Measurements from ENCODE around the gene SAA2. TPM values are rescaled to one million over a fixed set of nuclear protein-coding genes. Genes with fewer than 3 reads are reported as not detected.
"Not testable (repeated sequence)": the region's sequence is repeated elsewhere in the genome, so short reads cannot be mapped to it uniquely, and the experiment has no call there.

The SAA2 gene
- total RNA-seq, 1 donor from 2014 or later, result not detected

DNA sequence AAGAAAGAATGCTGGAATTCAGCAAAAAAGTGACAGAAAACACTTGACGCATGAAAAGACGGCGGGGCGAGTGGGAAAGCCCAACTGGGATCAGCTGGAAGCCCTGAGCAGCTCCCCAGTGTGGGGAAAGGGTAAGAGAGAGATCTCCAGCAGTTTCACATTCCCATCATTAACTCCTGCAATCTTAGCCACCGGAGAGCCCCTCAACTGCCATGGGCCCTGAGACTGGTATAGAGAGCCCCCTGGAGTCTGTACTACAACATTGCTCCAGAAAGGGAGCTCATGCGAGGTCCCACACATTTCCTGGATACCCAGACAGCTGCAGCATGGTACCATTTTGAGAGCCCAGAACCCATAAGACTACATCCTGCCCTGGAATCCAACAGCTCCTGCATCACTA, 44.7 kb downstream of the SAA2 start:
- no peaks in the 10 kb centered on the region for H3K4me1 Mint-ChIP-seq
- no peak overlapping the region for H3K27ac Mint-ChIP-seq
- H3K9me3 Mint-ChIP-seq, result peaks cover 5% of the 10 kb centered on the region
- TF ChIP-seq CTCF (IDR thresholded peaks at IDR 0.05; ENCODE audit: unreplicated experiment), result no peak
- peaks cover 45% of the 10 kb centered on the region for H3K27me3 Mint-ChIP-seq (ENCODE audit: low read depth)
- H3K36me3 Mint-ChIP-seq, result no peaks in the 10 kb centered on the region
- no peak overlapping the region for H3K4me3 Mint-ChIP-seq
- DNase-seq (ENCODE audit: low spot score in 2 of 2, unreplicated experiment in 2 of 2), result no peak

- not testable (repeated sequence) for H3K9me3 Mint-ChIP-seq
Observed at GRCh38 chr11:18197738-18198137, 50.7 kb downstream of the SAA2 start.

DNA sequence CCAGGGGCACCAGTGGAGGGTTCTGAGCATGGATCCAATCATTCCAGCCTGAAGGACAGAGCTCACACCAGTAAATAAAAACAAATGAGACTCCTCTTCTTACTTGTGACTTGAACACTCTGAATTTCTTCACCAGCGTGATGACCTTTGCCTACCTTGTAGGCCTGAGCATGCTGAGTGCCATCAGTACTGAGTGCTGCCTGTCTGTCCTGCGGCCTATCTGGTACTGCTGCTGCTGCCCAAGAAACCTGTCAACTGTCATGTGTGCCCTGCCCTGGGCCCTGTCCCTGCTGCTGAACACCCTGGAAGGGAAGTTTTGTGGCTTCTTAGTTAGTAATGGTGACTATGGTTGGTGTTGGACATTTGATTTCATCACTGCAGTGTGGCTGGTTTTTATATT, 51.9 kb downstream of the SAA2 start:
- no peaks in the 10 kb centered on the region for H3K36me3 Mint-ChIP-seq
- no peak overlapping the region for H3K4me3 Mint-ChIP-seq
- no peak for DNase-seq (ENCODE audit: low spot score in 2 of 2, unreplicated experiment in 2 of 2)
- H3K27ac Mint-ChIP-seq, result no peak overlapping the region
- peaks cover 56% of the 10 kb centered on the region for H3K27me3 Mint-ChIP-seq (ENCODE audit: low read depth)
- H3K4me1 Mint-ChIP-seq, result no peaks in the 10 kb centered on the region
- TF ChIP-seq CTCF (IDR thresholded peaks at IDR 0.05; ENCODE audit: unreplicated experiment), result no peak
- H3K9me3 Mint-ChIP-seq, result no peaks in the 10 kb centered on the region

More at GRCh38 chr11:18197738-18198137, 50.7 kb downstream of the SAA2 start:
- not testable (repeated sequence) for DNase-seq (ENCODE audit: low spot score in 2 of 2, unreplicated experiment in 2 of 2); H3K36me3 Mint-ChIP-seq; H3K27ac Mint-ChIP-seq; H3K4me1 Mint-ChIP-seq; H3K4me3 Mint-ChIP-seq
- H3K27me3 Mint-ChIP-seq (ENCODE audit: low read depth), result peaks cover 53% of the 10 kb centered on the region

Other genes starting within 250 kb of the SAA2 start
- 19.8 to 24.3 TPM (median 21.0 TPM) in 3 replicates for gene SERGEF, start 235.6 kb downstream of the SAA2 start, total RNA-seq
- gene TPH1, start 202.4 kb downstream of the SAA2 start, total RNA-seq, result 0.54 to 1.4 TPM (median 0.54 TPM) in 3 replicates
- gene SAAL1, start 142.6 kb downstream of the SAA2 start, total RNA-seq, result 28.5 to 29.7 TPM (median 29.0 TPM) in 3 replicates
- gene MRGPRX3, start 116.1 kb downstream of the SAA2 start, total RNA-seq, result not detected in 3 replicates
- gene MRGPRX4, start 75.8 kb downstream of the SAA2 start, total RNA-seq, result not detected in 3 replicates
- not detected in 3 replicates for gene SAA4, start 11.9 kb downstream of the SAA2 start, total RNA-seq
- not detected in 3 replicates for gene SAA1, start 17.6 kb upstream of the SAA2 start, total RNA-seq
- gene HPS5, start 73.5 kb upstream of the SAA2 start, total RNA-seq, result 19.6 to 21.5 TPM (median 21.4 TPM) in 3 replicates
- gene GTF2H1, start 73.9 kb upstream of the SAA2 start, total RNA-seq, result 45.9 to 47.8 TPM (median 46.2 TPM) in 3 replicates
- 437 to 453 TPM (median 439 TPM) in 3 replicates for gene LDHA, start 145.9 kb upstream of the SAA2 start, total RNA-seq
- gene LDHC, start 163.7 kb upstream of the SAA2 start, total RNA-seq, result 0.32 to 0.60 TPM (median 0.40 TPM) in 3 replicates
- gene LDHAL6A, start 207.2 kb upstream of the SAA2 start, total RNA-seq, result not detected in 3 replicates

Measured in mesothelial cell of epicardium (in vitro differentiated cells).